ENCODE data around the gene MT2A.

MT2A gene

GRCh38 chr16:56600398-56600999 lies 7.9 kb upstream of the MT2A start:
- DNase-seq, result peak; percentile 61

GRCh38 chr16:56601325-56601724 lies 7.1 kb upstream of the MT2A start:
- DNase-seq, result no peak

GRCh38 chr16:56603589-56603988 lies 4.8 kb upstream of the MT2A start:
- DNase-seq, result no peak

GRCh38 chr16:56604966-56605365 lies 3.4 kb upstream of the MT2A start:
- no peak for DNase-seq

GRCh38 chr16:56605475-56605874 lies 2.9 kb upstream of the MT2A start:
- DNase-seq, result no peak

- DNase-seq, result peak; percentile 76
Observed at GRCh38 chr16:56606071-56606475, 2.3 kb upstream of the MT2A start.

- DNase-seq, result no peak
Observed at GRCh38 chr16:56606476-56607108, 1.8 kb upstream of the MT2A start.

GRCh38 chr16:56607109-56607618 lies 1.2 kb upstream of the MT2A start:
- DNase-seq, result peak; percentile 99

GRCh38 chr16:56607675-56608042 lies 725 bp upstream of the MT2A start:
- no peak for DNase-seq

- no peak for DNase-seq
Observed at GRCh38 chr16:56608876-56609462, 585 bp downstream of the MT2A start.

- DNase-seq, result peak; percentile 79
Observed at GRCh38 chr16:56609463-56609921, 1.1 kb downstream of the MT2A start.

- peak; percentile 57 for DNase-seq
Observed at GRCh38 chr16:56610017-56610608, 1.7 kb downstream of the MT2A start.

GRCh38 chr16:56610609-56611111 lies 2.3 kb downstream of the MT2A start:
- DNase-seq, result no peak

GRCh38 chr16:56611281-56611833 lies 3.0 kb downstream of the MT2A start:
- DNase-seq, result no peak

- DNase-seq, result no peak
Observed at GRCh38 chr16:56613706-56614105, 5.3 kb downstream of the MT2A start.

GRCh38 chr16:56614549-56614991 lies 6.2 kb downstream of the MT2A start:
- peak; percentile 74 for DNase-seq

- peak; percentile 46 for DNase-seq
Observed at GRCh38 chr16:56615353-56615752, 7.0 kb downstream of the MT2A start.

GRCh38 chr16:56616608-56617211 lies 8.3 kb downstream of the MT2A start:
- no peak for DNase-seq

GRCh38 chr16:56617212-56618085 lies 9.1 kb downstream of the MT2A start:
- peak; percentile 58 for DNase-seq

GRCh38 chr16:56618138-56618537 lies 9.8 kb downstream of the MT2A start:
- DNase-seq, result no peak

GRCh38 chr16:56620339-56620897 lies 12.0 kb downstream of the MT2A start:
- DNase-seq, result no peak

Data from fibroblast of skin of abdomen (primary cell).